Activated naive CD4-positive, alpha-beta T cell (primary cell): Measurements from ENCODE around the gene DNAI1.

Experiments
- DNase-seq, 4 experiments: peaks; one replicate each; lab custom pipeline; 2025; lab: John Stamatoyannopoulos, UW

Gene DNAI1

GRCh38 chr9:34545497-34545896 lies 86.9 kb downstream of the DNAI1 start:
- no peak for DNase-seq

GRCh38 chr9:34546102-34546833 lies 87.7 kb downstream of the DNAI1 start:
- DNase-seq, result no peak

- peak in 2 of 4 experiments; percentile 6 to 20 for DNase-seq
Measured at GRCh38 chr9:34546834-34547827, 88.5 kb downstream of the DNAI1 start.

GRCh38 chr9:34547960-34548611 lies 89.5 kb downstream of the DNAI1 start:
- no peak for DNase-seq

GRCh38 chr9:34549407-34549732 lies 90.8 kb downstream of the DNAI1 start:
- no peak for DNase-seq

- DNase-seq, result no peak
Measured at GRCh38 chr9:34550016-34550680, 91.5 kb downstream of the DNAI1 start.

GRCh38 chr9:34550681-34551270 lies 92.2 kb downstream of the DNAI1 start:
- DNase-seq, result no peak

GRCh38 chr9:34551751-34552605 lies 93.4 kb downstream of the DNAI1 start:
- DNase-seq, result no peak

- no peak for DNase-seq
Measured at GRCh38 chr9:34552606-34552981, 94.0 kb downstream of the DNAI1 start.

- DNase-seq, result no peak
Measured at GRCh38 chr9:34552986-34553385, 94.4 kb downstream of the DNAI1 start.

GRCh38 chr9:34553511-34554021 lies 95.0 kb downstream of the DNAI1 start:
- DNase-seq, result no peak

GRCh38 chr9:34554211-34555001 lies 95.8 kb downstream of the DNAI1 start:
- DNase-seq, result no peak

GRCh38 chr9:34555002-34555348 lies 96.4 kb downstream of the DNAI1 start:
- DNase-seq, result no peak

GRCh38 chr9:34555500-34555899 lies 96.9 kb downstream of the DNAI1 start:
- DNase-seq, result no peak

- no peak for DNase-seq
Measured at GRCh38 chr9:34555936-34556525, 97.4 kb downstream of the DNAI1 start.

- DNase-seq, result no peak
Measured at GRCh38 chr9:34556949-34557348, 98.3 kb downstream of the DNAI1 start.

- no peak for DNase-seq
Measured at GRCh38 chr9:34557426-34558321, 99.1 kb downstream of the DNAI1 start.

- DNase-seq, result no peak
Measured at GRCh38 chr9:34558364-34558763, 99.8 kb downstream of the DNAI1 start.
